Activated naive CD8-positive, alpha-beta T cell treated with anti-CD3 and anti-CD28 coated beads, Interleukin-2, amount 50 U/mL, for 24 hours (primary cell): ENCODE results near the gene TMEM214.

ENCODE experiments used
- ATAC-seq: fragments of 150-1000 bp; cut with Tn5 transposase; one replicate; pipeline ENCODE4 v1.10.0; 2021
- DNase-seq: peaks from one replicate; pipeline ENCODE4 v3.0.0; 2021
- H3K27ac Mint-ChIP-seq: one replicate; pipeline ENCODE4 v1.8.0; 2021; ENCODE audit warnings: mild to moderate bottlenecking, mixed read lengths
- H3K27me3 Mint-ChIP-seq: one replicate; pipeline ENCODE4 v1.8.0; 2021; ENCODE audit warnings: mixed read lengths
- H3K36me3 Mint-ChIP-seq: one replicate; pipeline ENCODE4 v1.8.0; 2021; ENCODE audit warnings: low read depth, mixed read lengths
- H3K4me1 Mint-ChIP-seq: one replicate; pipeline ENCODE4 v1.8.0; 2021; ENCODE audit warnings: mixed read lengths
- H3K4me3 Mint-ChIP-seq: one replicate; pipeline ENCODE4 v1.8.0; 2021; ENCODE audit warnings: mild to moderate bottlenecking, moderate library complexity, mixed read lengths
- H3K9me3 Mint-ChIP-seq: one replicate; pipeline ENCODE4 v1.8.0; 2021; ENCODE audit warnings: mixed read lengths

TMEM214 gene

GRCh38 chr2:27041752-27042151 is 9.0 kb downstream of the TMEM214 start:
- no peak for ATAC-seq
- Mint-ChIP-seq H3K36me3 (peaks cover 31% of the 10 kb centered on the region), H3K4me1 (peaks cover 15% of the 10 kb centered on the region), H3K27ac (peak overlapping the region; percentile 76), H3K27me3 (no peaks in the 10 kb centered on the region), H3K9me3 (no peaks in the 10 kb centered on the region), H3K4me3 (no peak overlapping the region)
- DNase-seq, result no peak

DNA sequence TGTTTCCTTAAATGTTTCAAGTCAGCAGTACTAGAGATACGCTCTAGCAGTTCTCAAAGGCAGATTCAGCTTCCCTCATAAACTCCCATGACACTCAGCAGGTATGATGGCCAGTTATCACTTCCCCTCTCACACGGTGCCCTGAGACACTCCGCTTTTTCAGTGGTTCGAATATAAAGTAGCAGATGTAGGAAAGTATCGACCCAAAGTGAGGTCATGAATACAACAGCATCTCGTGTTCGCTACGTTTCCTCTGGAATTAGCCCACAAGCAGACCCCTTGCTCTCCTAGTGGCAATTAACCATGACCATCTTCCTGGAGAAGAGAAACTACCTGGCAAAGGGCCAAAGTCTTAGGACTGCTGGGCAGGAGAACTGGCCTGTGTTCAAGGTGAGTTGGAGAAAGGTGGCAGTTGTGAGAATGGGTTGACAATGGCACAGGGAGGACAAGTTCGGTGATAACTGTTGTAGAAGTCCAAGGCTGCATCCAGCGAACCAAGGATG is 9.4 kb downstream of the TMEM214 start:
- Mint-ChIP-seq H3K9me3 (no peaks in the 10 kb centered on the region), H3K27ac (peak overlapping the region; percentile 8), H3K27me3 (no peaks in the 10 kb centered on the region), H3K4me3 (no peak overlapping the region), H3K4me1 (peaks cover 15% of the 10 kb centered on the region), H3K36me3 (peaks cover 27% of the 10 kb centered on the region)
- ATAC-seq, result no peak
- DNase-seq, result no peak

GRCh38 chr2:27042985-27043634 is 10.3 kb downstream of the TMEM214 start:
- DNase-seq (no peak), ATAC-seq (no peak)
- Mint-ChIP-seq H3K27me3 (no peaks in the 10 kb centered on the region), H3K4me1 (peaks cover 16% of the 10 kb centered on the region), H3K27ac (peak overlapping the region; percentile 8), H3K4me3 (no peak overlapping the region), H3K36me3 (peaks cover 20% of the 10 kb centered on the region), H3K9me3 (no peaks in the 10 kb centered on the region)

GRCh38 chr2:27049422-27050280 is 16.9 kb downstream of the TMEM214 start:
- H3K4me3 Mint-ChIP-seq, result peak overlapping the region; percentile 93
- peaks cover 29% of the 10 kb centered on the region for H3K4me1 Mint-ChIP-seq
- H3K9me3 Mint-ChIP-seq, result peaks cover 7% of the 10 kb centered on the region
- DNase-seq (peak; percentile 81), ATAC-seq (peak; percentile 17)
- H3K27ac Mint-ChIP-seq, result peak overlapping the region; percentile 100
- peaks cover 8% of the 10 kb centered on the region for H3K27me3 Mint-ChIP-seq
- peaks cover 16% of the 10 kb centered on the region for H3K36me3 Mint-ChIP-seq

DNA sequence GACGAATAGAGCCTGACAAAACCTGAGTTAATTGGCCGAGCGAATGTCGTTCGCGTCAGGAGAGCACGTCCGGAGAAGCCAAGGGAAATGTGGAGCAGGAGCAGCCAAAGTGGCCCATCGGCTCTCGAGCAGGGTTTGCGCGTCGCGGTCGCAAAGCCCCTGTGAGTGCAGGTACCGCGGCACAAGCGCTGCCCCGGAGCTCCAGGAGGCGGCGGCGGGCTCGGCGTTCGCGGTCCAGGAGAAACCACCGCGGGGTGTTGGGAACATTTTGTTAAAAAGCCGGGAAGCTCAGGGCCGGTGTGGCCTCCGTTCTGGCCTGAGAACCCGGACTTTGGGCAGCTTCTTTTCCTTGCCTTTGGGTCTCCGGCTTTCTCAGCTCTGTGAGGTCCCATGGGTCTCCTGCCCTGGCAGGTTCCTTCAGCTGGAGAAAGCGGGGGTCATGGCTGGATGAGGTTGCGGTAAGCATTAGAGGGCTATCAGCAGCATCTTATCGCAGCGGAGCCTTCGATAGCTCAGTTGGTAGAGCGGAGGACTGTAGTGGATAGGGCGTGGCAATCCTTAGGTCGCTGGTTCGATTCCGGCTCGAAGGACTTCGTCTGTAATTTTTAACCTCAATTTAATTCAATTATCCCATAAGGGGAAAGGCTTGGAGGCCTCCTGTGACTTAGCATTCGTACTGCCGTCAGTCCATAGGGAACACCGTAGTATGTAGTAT is 17.7 kb downstream of the TMEM214 start:
- peak overlapping the region; percentile 100 for H3K27ac Mint-ChIP-seq
- H3K9me3 Mint-ChIP-seq, result peaks cover 7% of the 10 kb centered on the region
- H3K4me3 Mint-ChIP-seq, result peak overlapping the region; percentile 93
- peak; percentile 83 for ATAC-seq
- peaks cover 21% of the 10 kb centered on the region for H3K36me3 Mint-ChIP-seq
- H3K27me3 Mint-ChIP-seq, result peaks cover 8% of the 10 kb centered on the region
- peaks cover 29% of the 10 kb centered on the region for H3K4me1 Mint-ChIP-seq
- DNase-seq, result peak; percentile 88

DNA sequence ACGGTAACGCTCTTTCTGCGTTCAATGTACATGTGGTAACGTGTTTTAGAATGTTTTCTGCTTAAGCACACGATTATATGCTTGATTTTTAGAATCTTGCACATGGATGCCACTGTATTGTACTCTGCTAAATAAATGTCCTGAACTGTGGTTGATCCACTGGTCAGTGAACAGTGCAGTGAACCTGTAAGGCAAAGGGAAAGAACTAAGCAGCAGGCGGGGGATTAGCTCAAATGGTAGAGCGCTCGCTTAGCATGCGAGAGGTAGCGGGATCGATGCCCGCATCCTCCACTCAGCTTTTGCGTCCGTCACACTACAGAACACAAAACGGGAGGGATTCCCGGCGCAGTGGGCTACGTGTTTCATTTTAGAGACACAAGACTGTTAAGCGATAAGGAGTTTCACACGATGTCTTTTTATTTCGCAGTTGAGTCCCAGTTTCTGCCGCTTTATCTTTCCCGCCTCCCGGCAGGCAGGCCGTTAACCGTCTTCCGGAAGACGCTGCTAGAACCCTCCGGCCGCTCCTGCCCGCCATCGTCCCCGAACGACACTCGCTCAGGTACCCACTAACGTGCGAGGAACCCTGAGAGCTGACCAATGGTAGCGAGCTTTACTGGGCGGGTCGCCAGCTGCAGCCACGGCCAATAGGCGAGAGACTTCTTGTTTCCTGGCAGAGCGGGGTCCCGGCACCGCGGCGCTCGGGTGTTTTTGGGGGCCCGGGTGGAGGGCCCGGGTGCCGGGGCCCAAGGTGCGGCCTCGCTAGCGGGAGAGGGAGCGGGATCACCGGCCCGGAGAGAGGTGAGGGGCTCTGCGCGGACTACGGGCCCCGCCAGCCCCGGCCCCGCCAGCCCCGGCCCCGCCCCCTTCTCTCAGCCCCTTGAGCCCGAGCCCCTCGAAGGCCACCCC is 18.5 kb downstream of the TMEM214 start, which contains the start of gene AGBL5:
Gene AGBL5, plus strand, starts transcription at position 673 of the 906 bp plus-strand sequence. CDS start 1,291 bp downstream, outside the sequence.
- H3K4me1 Mint-ChIP-seq, result peaks cover 29% of the 10 kb centered on the region
- peak within 1 kb of the TSS; percentile 93 for H3K4me3 Mint-ChIP-seq
- H3K27me3 Mint-ChIP-seq, result peaks cover 8% of the 10 kb centered on the region
- H3K36me3 Mint-ChIP-seq, result peaks cover 26% of the 10 kb centered on the region
- H3K27ac Mint-ChIP-seq, result peak within 1 kb of the TSS; percentile 100
- peaks cover 7% of the 10 kb centered on the region for H3K9me3 Mint-ChIP-seq
- peak; percentile 95 for DNase-seq
- ATAC-seq, result peak; percentile 76

GRCh38 chr2:27051902-27052645 is 19.3 kb downstream of the TMEM214 start:
- Mint-ChIP-seq H3K4me3 (peak overlapping the region; percentile 93), H3K9me3 (peaks cover 7% of the 10 kb centered on the region), H3K36me3 (peaks cover 28% of the 10 kb centered on the region), H3K27me3 (peaks cover 8% of the 10 kb centered on the region), H3K27ac (peak overlapping the region; percentile 69), H3K4me1 (peaks cover 29% of the 10 kb centered on the region)
- DNase-seq (no peak), ATAC-seq (no peak)

DNA sequence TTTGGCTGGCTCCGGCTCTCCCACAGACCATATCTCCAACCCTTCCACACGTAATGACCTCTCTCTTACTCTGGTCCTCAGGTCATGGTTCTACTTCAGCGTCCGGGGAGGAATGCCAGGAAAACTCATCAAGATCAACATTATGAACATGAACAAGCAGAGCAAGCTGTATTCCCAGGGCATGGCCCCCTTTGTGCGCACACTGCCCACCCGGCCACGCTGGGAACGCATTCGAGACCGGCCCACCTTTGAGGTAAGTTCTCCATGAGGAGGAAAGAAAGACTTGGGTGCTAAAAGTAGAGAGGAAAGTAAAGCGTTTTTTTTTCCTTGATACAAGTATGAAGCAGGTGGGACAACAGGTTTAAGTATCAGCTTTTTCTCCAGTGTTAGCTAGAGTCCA is 20.6 kb downstream of the TMEM214 start:
- peaks cover 30% of the 10 kb centered on the region for H3K36me3 Mint-ChIP-seq
- peaks cover 7% of the 10 kb centered on the region for H3K9me3 Mint-ChIP-seq
- no peak overlapping the region for H3K27ac Mint-ChIP-seq
- ATAC-seq (no peak), DNase-seq (no peak)
- no peak overlapping the region for H3K4me3 Mint-ChIP-seq
- H3K27me3 Mint-ChIP-seq, result peaks cover 8% of the 10 kb centered on the region
- H3K4me1 Mint-ChIP-seq, result peaks cover 27% of the 10 kb centered on the region

DNA sequence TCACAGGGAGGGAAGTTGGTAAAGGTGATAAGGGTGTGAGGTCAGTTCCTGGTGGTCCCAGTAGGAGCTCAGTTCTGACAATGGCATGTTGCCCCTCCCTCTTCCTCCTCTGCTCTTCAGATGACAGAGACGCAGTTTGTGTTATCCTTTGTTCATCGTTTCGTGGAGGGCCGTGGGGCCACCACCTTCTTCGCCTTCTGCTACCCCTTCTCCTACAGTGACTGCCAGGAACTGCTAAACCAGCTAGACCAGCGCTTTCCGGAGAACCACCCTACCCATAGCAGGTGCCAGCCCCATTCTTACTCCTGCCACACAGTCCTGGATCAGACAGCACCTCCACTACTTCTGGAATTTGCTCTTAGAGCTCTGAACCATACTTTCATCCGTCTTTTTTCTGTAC is 21.0 kb downstream of the TMEM214 start:
- Mint-ChIP-seq H3K36me3 (peaks cover 30% of the 10 kb centered on the region), H3K9me3 (peaks cover 7% of the 10 kb centered on the region), H3K27ac (no peak overlapping the region), H3K27me3 (peaks cover 8% of the 10 kb centered on the region), H3K4me3 (no peak overlapping the region), H3K4me1 (peaks cover 27% of the 10 kb centered on the region)
- DNase-seq (no peak), ATAC-seq (no peak)

GRCh38 chr2:27054721-27055120 is 22.0 kb downstream of the TMEM214 start:
- H3K4me3 Mint-ChIP-seq, result no peak overlapping the region
- DNase-seq (no peak), ATAC-seq (no peak)
- H3K9me3 Mint-ChIP-seq, result peaks cover 7% of the 10 kb centered on the region
- peaks cover 23% of the 10 kb centered on the region for H3K4me1 Mint-ChIP-seq
- peaks cover 34% of the 10 kb centered on the region for H3K36me3 Mint-ChIP-seq
- H3K27me3 Mint-ChIP-seq, result peaks cover 8% of the 10 kb centered on the region
- H3K27ac Mint-ChIP-seq, result no peak overlapping the region

- no peak overlapping the region for H3K27ac Mint-ChIP-seq
Observed at GRCh38 chr2:27057184-27057583, 24.4 kb downstream of the TMEM214 start.

GRCh38 chr2:27058210-27058609 is 25.4 kb downstream of the TMEM214 start:
- Mint-ChIP-seq H3K4me1 (no peaks in the 10 kb centered on the region), H3K27ac (no peak overlapping the region)
- ATAC-seq, result no peak

More at GRCh38 chr2:27057184-27057583, 24.4 kb downstream of the TMEM214 start:
- Mint-ChIP-seq H3K36me3 (peaks cover 29% of the 10 kb centered on the region), H3K9me3 (no peaks in the 10 kb centered on the region), H3K4me1 (peaks cover 5% of the 10 kb centered on the region), H3K4me3 (no peak overlapping the region), H3K27me3 (no peaks in the 10 kb centered on the region)
- DNase-seq (no peak), ATAC-seq (no peak)

More at GRCh38 chr2:27058210-27058609, 25.4 kb downstream of the TMEM214 start:
- Mint-ChIP-seq H3K27me3 (no peaks in the 10 kb centered on the region), H3K36me3 (peaks cover 35% of the 10 kb centered on the region), H3K9me3 (no peaks in the 10 kb centered on the region), H3K4me3 (no peak overlapping the region)
- DNase-seq, result no peak
